ENCODE measurements around the gene PPARGC1A. TPM values are rescaled to one million over a fixed set of nuclear protein-coding genes. Genes with fewer than 3 reads are reported as not detected.

PPARGC1A gene
- total and polyA plus RNA-seq, 2 experiments from 2014 or later, result 0.76 to 3.3 TPM

GRCh38 chr4:23754688-23755087 is 135.2 kb downstream of the PPARGC1A start:
- Mint-ChIP-seq H3K36me3 (ENCODE audit: low read depth) (no peaks in the 10 kb centered on the region), H3K4me3 (no peak overlapping the region), H3K9me3 (no peaks in the 10 kb centered on the region), H3K4me1 (no peaks in the 10 kb centered on the region; the same call in 2 of the 3 replicates), H3K27ac (no peak overlapping the region), H3K27me3 (ENCODE audit: insufficient read depth, low read depth, poor library complexity) (peaks cover 2% of the 10 kb centered on the region)
- Histone ChIP-seq H2AFZ (no peak overlapping the region), H3K27ac (ENCODE audit: low read depth) (no peak overlapping the region), H3K9me2 (ENCODE audit: insufficient read depth) (peaks cover 11% of the 10 kb centered on the region; the same call in 1 of the 2 replicates), H3F3A (replicated peaks; ENCODE audit: low read depth) (no peaks in the 10 kb centered on the region), H3K4me1 (ENCODE audit: insufficient read depth) (no peaks in the 10 kb centered on the region), H4K20me1 (replicated peaks; ENCODE audit: insufficient read depth) (no peaks in the 10 kb centered on the region), H3K27me3 (ENCODE audit: insufficient read depth) (no peaks in the 10 kb centered on the region), H3K79me2 (replicated peaks; ENCODE audit: insufficient read depth) (no peaks in the 10 kb centered on the region), H3K4me2 (no peak overlapping the region), H3K36me3 (ENCODE audit: insufficient read depth) (no peaks in the 10 kb centered on the region), H3K4me3 (no peak overlapping the region)
- ATAC-seq, result no peak
- TF ChIP-seq EZH2phosphoT487 (IDR thresholded peaks at IDR 0.05; ENCODE audit: unreplicated experiment), result no peak
- TF ChIP-seq JUNB (IDR thresholded peaks at IDR 0.05; ENCODE audit: unreplicated experiment), result no peak
- TF ChIP-seq ZNF331 (CRISPR knock-in tag; IDR thresholded peaks at IDR 0.05; ENCODE audit: low read depth), result no peak
- no peak for TF ChIP-seq NANOG (IDR thresholded peaks at IDR 0.05; ENCODE audit: borderline replicate concordance)
- no peak for TF ChIP-seq POLR2AphosphoS5 (IDR thresholded peaks at IDR 0.05; ENCODE audit: low read depth)
- TF ChIP-seq STAT1 (IDR thresholded peaks at IDR 0.05; ENCODE audit: unreplicated experiment), result no peak
- no peak for TF ChIP-seq CREB1 (CRISPR knock-in tag; IDR thresholded peaks at IDR 0.05; ENCODE audit: low read depth)
- no peak for TF ChIP-seq ETS1 (IDR thresholded peaks at IDR 0.05)
- no peak for DNase-seq (ENCODE audit: low spot score)

- Histone ChIP-seq H3K27me3 (ENCODE audit: insufficient read depth) (no peaks in the 10 kb centered on the region), H3K79me2 (replicated peaks; ENCODE audit: insufficient read depth) (no peaks in the 10 kb centered on the region), H3K4me3 (no peak overlapping the region), H3F3A (replicated peaks; ENCODE audit: low read depth) (no peaks in the 10 kb centered on the region), H2AFZ (no peak overlapping the region), H3K9me2 (ENCODE audit: insufficient read depth) (peaks cover 14% of the 10 kb centered on the region; the same call in 1 of the 2 replicates), H3K36me3 (ENCODE audit: insufficient read depth) (no peaks in the 10 kb centered on the region), H3K27ac (ENCODE audit: low read depth) (no peak overlapping the region), H4K20me1 (replicated peaks; ENCODE audit: insufficient read depth) (no peaks in the 10 kb centered on the region), H3K4me2 (no peak overlapping the region), H3K4me1 (ENCODE audit: insufficient read depth) (no peaks in the 10 kb centered on the region)
- ATAC-seq (no peak), DNase-seq (ENCODE audit: low spot score) (no peak)
- Mint-ChIP-seq H3K27me3 (ENCODE audit: insufficient read depth, low read depth, poor library complexity) (no peaks in the 10 kb centered on the region), H3K27ac (no peak overlapping the region), H3K4me1 (no peaks in the 10 kb centered on the region), H3K36me3 (ENCODE audit: low read depth) (no peaks in the 10 kb centered on the region), H3K9me3 (0 out of 3 replicates have a peak, but pooled peaks cover 5% of the 10 kb centered on the region), H3K4me3 (no peak overlapping the region)
- no peak for TF ChIP-seq ETS1 (IDR thresholded peaks at IDR 0.05)
- TF ChIP-seq EZH2 (IDR thresholded peaks at IDR 0.05; ENCODE audit: low read depth, unreplicated experiment), result no peak
- no peak for TF ChIP-seq EZH2phosphoT487 (IDR thresholded peaks at IDR 0.05; ENCODE audit: unreplicated experiment)
- TF ChIP-seq POLR2AphosphoS5 (IDR thresholded peaks at IDR 0.05; ENCODE audit: low read depth), result no peak
- TF ChIP-seq STAT1 (IDR thresholded peaks at IDR 0.05; ENCODE audit: unreplicated experiment), result no peak
- TF ChIP-seq NANOG (IDR thresholded peaks at IDR 0.05; ENCODE audit: borderline replicate concordance), result no peak
- TF ChIP-seq ZNF462 (CRISPR knock-in tag; IDR thresholded peaks at IDR 0.05), result no peak
- no peak for TF ChIP-seq ZNF331 (CRISPR knock-in tag; IDR thresholded peaks at IDR 0.05; ENCODE audit: low read depth)
Measured at GRCh38 chr4:23750125-23750524, 139.7 kb downstream of the PPARGC1A start.
